Upper lobe of left lung (tissue), 6 donors: ENCODE measurements around the gene MCUR1. TPM values are rescaled to one million over a fixed set of nuclear protein-coding genes. Genes with fewer than 3 reads are reported as not detected.
"Not testable (repeated sequence)": the region's sequence is repeated elsewhere in the genome, so short reads cannot be mapped to it uniquely, and the experiment has no call there.

ENCODE experiments used
- ATAC-seq, 2 donors: fragments of 200-7000 bp; cut with Tn5 transposase; one replicate each; pipeline ENCODE4 v1.9.1; 2022; ENCODE audit warnings: mild to moderate bottlenecking in 2 of 2, moderate library complexity in 2 of 2; ENCODE audit not compliant: low FRiP score in 2 of 2
- DNase-seq, 2 donors: peaks; one replicate each; pipeline ENCODE4 v3.0.0-alpha.2; 2019 to 2020
- H3K27ac ChIP-seq, 4 donors: fragments of 200-600 bp; sonication (generic); one replicate each; pipeline ENCODE4 v1.5.1; 2016 to 2019
- H3K27me3 ChIP-seq, 4 donors: fragments of 200-600 bp; sonication (generic); one replicate each; pipeline ENCODE4 v1.5.1; 2017 to 2019
- H3K36me3 ChIP-seq, 4 donors: fragments of 200-600 bp; sonication (generic); one replicate each; pipeline ENCODE4 v1.5.1; 2016 to 2019
- H3K4me1 ChIP-seq, 4 donors: fragments of 200-600 bp; sonication (generic); one replicate each; pipeline ENCODE4 v1.5.1; 2018 to 2019
- H3K4me3 ChIP-seq, 4 donors: fragments of 200-600 bp; sonication (generic); one replicate each; pipeline ENCODE4 v1.5.1; 2017 to 2019; ENCODE audit warnings: mild to moderate bottlenecking in 2 of 4, moderate library complexity in 1 of 4
- H3K9me3 ChIP-seq, 4 donors: fragments of 200-600 bp; sonication (generic); one replicate each; pipeline ENCODE4 v1.5.1; 2018 to 2019
- CTCF ChIP-seq, 6 experiments: fragments of 450-650 bp in 4 of 6; fragments of 200-600 bp in 2 of 6; sonication (generic) in 2 of 6; IDR thresholded peaks; one replicate each; pipeline ENCODE4 v1.5.1; 2016 to 2019; ENCODE audit warnings: antibody characterized with exemption in 6 of 6
- EP300 ChIP-seq, 4 donors: sonication (generic); formaldehyde crosslinking; IDR thresholded peaks; one replicate each; pipeline ENCODE4 v1.5.1; 2017; ENCODE audit warnings: antibody characterized with exemption in 4 of 4, control low read depth in 2 of 4
- POLR2A ChIP-seq, 4 donors: fragments of 450-650 bp; IDR thresholded peaks; one replicate each; pipeline ENCODE4 v1.5.1; 2016 to 2017; ENCODE audit warnings: antibody characterized with exemption in 4 of 4, mild to moderate bottlenecking in 2 of 4
- POLR2AphosphoS5 ChIP-seq, 2 donors: sonication (generic); formaldehyde crosslinking; IDR thresholded peaks; one replicate each; pipeline ENCODE4 v1.5.1; 2017; ENCODE audit warnings: antibody characterized with exemption in 2 of 2
- WGBS, 2 donors: methylation state at CpG; one replicate each; pipeline ENCODE4 v1.1.5; 2017 to 2018; 5-methylcytosine and 5-hydroxymethylcytosine counted together
- total RNA-seq, 6 donors: library from RNA; depleted of rRNA in 4 of 6; stranded (reverse); fragments of >200 nt in 4 of 6; gene quantifications; one replicate each; pipeline versions ENCODE4 v1.1.0 to v1.2.1, GENCODE V29; 2016 to 2021
- donor health status: DM: no; HTN: no; CAD: no; lungs with moderate emphysema.
- donor health status: DM: no; HTN: yes; CAD: no; lungs with severe emphysema.

MCUR1 gene
- 10 to 100 TPM in 5 of 6 donors, 1 to 10 TPM in 1; 9.4 to 34.6 (median 26.5) TPM for total RNA-seq

- no peaks in the 10 kb centered on the region for H3K27me3 ChIP-seq
- H3K9me3 ChIP-seq, result no peaks in the 10 kb centered on the region
- peak within 1 kb of the TSS; percentile 49 to 97 (median 84) for H3K4me3 ChIP-seq
- peak; percentile 95 to 96 for ATAC-seq
- WGBS, 2 donors, result 0% methylated on average over 2 to 54 of the region's 81 CpGs
- H3K27ac ChIP-seq, result peak within 1 kb of the TSS; percentile 89 to 96 (median 94)
- peaks cover 22 to 39% (median 31%) of the 10 kb centered on the region in 4 donors for H3K4me1 ChIP-seq
- DNase-seq, result peak; percentile 91 to 97
- TF ChIP-seq EP300 (IDR thresholded peaks at IDR 0.05) (peak in 1 of 4 donors; percentile 11), CTCF (IDR thresholded peaks at IDR 0.05) (peak in 4 of 6 experiments; percentile 29 to 60 (median 50)), POLR2AphosphoS5 (IDR thresholded peaks at IDR 0.05) (peak; percentile 56 to 76), POLR2A (IDR thresholded peaks at IDR 0.05) (peak in 3 of 4 donors; percentile 69 to 94 (median 91))
- no peaks in the 10 kb centered on the region for H3K36me3 ChIP-seq
Observed at GRCh38 chr6:13814176-13814937, at the start of gene MCUR1. Gene MCUR1, minus strand, starts transcription at chr6:13814557. Its CDS starts 128 bp downstream, at chr6:13814429.

- H3K36me3 ChIP-seq, result no peaks in the 10 kb centered on the region
- ATAC-seq, result no peak
- 50 to 60% methylated on average over 2 of the region's 2 CpGs for WGBS, 2 donors
Observed at GRCh38 chr6:13863699-13864155, 49.4 kb upstream of the MCUR1 start.

GRCh38 chr6:13860556-13861185 lies 46.3 kb upstream of the MCUR1 start:
- Histone ChIP-seq H3K4me3 (peak overlapping the region in 2 of 4 donors; percentile 22 to 38), H3K27me3 (peaks cover 0 to 11% (median 5%) of the 10 kb centered on the region in 4 donors)
- H3K4me1 ChIP-seq, H3K36me3 ChIP-seq, DNase-seq, H3K27ac ChIP-seq, H3K9me3 ChIP-seq, ATAC-seq: not testable (repeated sequence)
- WGBS, 2 donors, result 87 to 97% methylated on average over 2 to 3 of the region's 3 CpGs

More at GRCh38 chr6:13863699-13864155, 49.4 kb upstream of the MCUR1 start:
- no peak overlapping the region for H3K4me3 ChIP-seq
- DNase-seq, result no peak
- peaks cover 0 to 11% (median 5%) of the 10 kb centered on the region in 4 donors for H3K27me3 ChIP-seq
- TF ChIP-seq POLR2A (IDR thresholded peaks at IDR 0.05), result no peak
- no peak for TF ChIP-seq EP300 (IDR thresholded peaks at IDR 0.05)
- no peak for TF ChIP-seq POLR2AphosphoS5 (IDR thresholded peaks at IDR 0.05)
- TF ChIP-seq CTCF (IDR thresholded peaks at IDR 0.05), result no peak
- no peaks in the 10 kb centered on the region for H3K9me3 ChIP-seq
- no peak overlapping the region for H3K27ac ChIP-seq
- peaks cover 4 to 8% (median 6%) of the 10 kb centered on the region in 4 donors for H3K4me1 ChIP-seq

GRCh38 chr6:13859871-13860555 lies 45.7 kb upstream of the MCUR1 start:
- ATAC-seq (peak in 1 of 2 donors; percentile 42), DNase-seq (peak in 1 of 2 donors; percentile 79)
- Histone ChIP-seq H3K36me3 (no peaks in the 10 kb centered on the region), H3K4me3 (peak overlapping the region in 3 of 4 donors; percentile 22 to 39 (median 38)), H3K27me3 (peaks cover 0 to 11% (median 5%) of the 10 kb centered on the region in 4 donors), H3K9me3 (no peaks in the 10 kb centered on the region), H3K4me1 (peaks cover 0 to 8% (median 6%) of the 10 kb centered on the region in 4 donors), H3K27ac (no peak overlapping the region)
- 20 to 30% methylated on average over 16 to 51 of the region's 66 CpGs for whole genome bisulfite sequencing, 2 donors
- TF ChIP-seq CTCF (IDR thresholded peaks at IDR 0.05), result no peak
- no peak for TF ChIP-seq EP300 (IDR thresholded peaks at IDR 0.05)
- no peak for TF ChIP-seq POLR2AphosphoS5 (IDR thresholded peaks at IDR 0.05)
- no peak for TF ChIP-seq POLR2A (IDR thresholded peaks at IDR 0.05)
